Pancreas (tissue), 10 donors: ENCODE results near the gene TICRR. TPM values are rescaled to one million over a fixed set of nuclear protein-coding genes. Genes with fewer than 3 reads are reported as not detected.
"Not testable (repeated sequence)": the region's sequence is repeated elsewhere in the genome, so short reads cannot be mapped to it uniquely, and the experiment has no call there.

Experiments
- ATAC-seq, 4 donors: fragments of 200-7000 bp; cut with Tn5 transposase; one replicate each; pipeline versions ENCODE4 v1.8.0 to v1.9.1; 2020; ENCODE audit warnings: mild to moderate bottlenecking in 4 of 4, moderate library complexity in 4 of 4
- DNase-seq, 6 donors: peaks; one replicate each; pipeline ENCODE4 v3.0.0-alpha.2; 2020
- FAIRE-seq: peaks from 2 replicates; lab custom pipeline; 2012; peaks lifted over from hg19 to GRCh38; lab: Jason Lieb, UNC
- H3K27ac ChIP-seq, 4 donors: fragments of 200-600 bp; sonication (generic); 1 replicate in 3 of 4; 2 replicates in 1 of 4; pipeline versions ENCODE4 v1.5.0 to v1.8.0; 2020
- H3K27me3 ChIP-seq, 4 donors: fragments of 200-600 bp; one replicate each; pipeline ENCODE4 v1.8.0; 2021
- H3K36me3 ChIP-seq, 3 donors: fragments of 200-600 bp; sonication (generic) in 1 of 3; one replicate each; pipeline versions ENCODE4 v1.5.0 to v1.8.0; 2020 to 2021
- H3K4me1 ChIP-seq, 3 donors: fragments of 200-600 bp; one replicate each; pipeline ENCODE4 v1.8.0; 2021
- H3K4me3 ChIP-seq, 4 donors: fragments of 200-600 bp; sonication (generic) in 2 of 4; one replicate each; pipeline versions ENCODE4 v1.5.0 to v1.8.0; 2020 to 2021
- H3K9me3 ChIP-seq, 4 donors: fragments of 200-600 bp; one replicate each; pipeline ENCODE4 v1.8.0; 2021
- CTCF ChIP-seq, 4 donors: fragments of 200-600 bp; sonication (generic) in 3 of 4; IDR thresholded peaks; one replicate each; pipeline versions ENCODE4 v1.5.0 to v1.8.0; 2021; ENCODE audit warnings: antibody characterized with exemption in 4 of 4
- WGBS, 2 donors: extraction: QIAGEN DNeasy Blood & Tissue Kit; methylation state at CpG; one replicate each; pipeline ENCODE4 v1.1.7; 2013; 5-methylcytosine and 5-hydroxymethylcytosine counted together
- intact Hi-C, 3 donors: fragments of 100-400 bp; cut with DNase I; formaldehyde crosslinking; loops; one replicate each; pipeline versions ENCODE4 v1.11.1 to v1.14.2; 2022
- polyA plus RNA-seq, 2 donors: library from polyadenylated mRNA; stranded (reverse); fragments of 200-250 nt; gene quantifications; one replicate each; pipeline ENCODE4 v1.2.3, GENCODE V29; 2013
- total RNA-seq, 6 donors: library from RNA; stranded (reverse); fragmentation: NEBNext Ultra II Directional in 4 of 6; extraction: Animal tissue kit (Norgen Biotek cat#: 25700) in 4 of 6; gene quantifications; one replicate each; pipeline versions ENCODE4 v1.2.1 to v1.2.4, GENCODE V29; 2021 to 2023
- donor health status: healthy with polysubstance abuse.
- donor health status: DM: no; HTN: no; CAD: no; lungs with moderate emphysema.
- donor health status: DM: no; HTN: no; CAD: no.
- donor health status: control.
- donor health status: control.
- donor health status: Bipolar disorder and iron deficiency.
- donor health status: DM: yes; HTN: yes; CAD: no.
- donor health status: DM: no; HTN: no; CAD: no.
- donor health status: DM: no; HTN: no; CAD: no.
- donor health status: DM: yes; HTN: yes; CAD: no.

The TICRR gene
- total and polyA plus RNA-seq, 8 donors, result 0.03 to 0.18 (median 0.13) TPM; not detected in 3

- Histone ChIP-seq H3K36me3 (no peaks in the 10 kb centered on the region), H3K27ac (no peak overlapping the region), H3K27me3 (no peaks in the 10 kb centered on the region), H3K4me3 (no peak overlapping the region), H3K9me3 (no peaks in the 10 kb centered on the region), H3K4me1 (peaks cover 0 to 5% (median 0%) of the 10 kb centered on the region in 3 donors)
- ATAC-seq (no peak), DNase-seq (no peak), FAIRE-seq (no peak)
- 76 to 83% methylated on average over 3 of the region's 3 CpGs for WGBS, 2 donors
- intact Hi-C loops, result no loop called here
- no peak for TF ChIP-seq CTCF (IDR thresholded peaks at IDR 0.05)
Measured at GRCh38 chr15:89577776-89578115, 2.5 kb downstream of the TICRR start.

GRCh38 chr15:89578146-89578545 lies 2.9 kb downstream of the TICRR start:
- H3K36me3 ChIP-seq, result no peaks in the 10 kb centered on the region
- no peak for DNase-seq
- no peaks in the 10 kb centered on the region for H3K9me3 ChIP-seq
- ATAC-seq, result no peak
- intact Hi-C loops, result no loop called here
- no peak overlapping the region for H3K4me3 ChIP-seq
- FAIRE-seq, result no peak
- no peak overlapping the region for H3K27ac ChIP-seq
- TF ChIP-seq CTCF (IDR thresholded peaks at IDR 0.05), result no peak
- H3K4me1 ChIP-seq, result peaks cover 0 to 5% (median 0%) of the 10 kb centered on the region in 3 donors
- H3K27me3 ChIP-seq, result no peaks in the 10 kb centered on the region
- 78 to 85% methylated on average over 2 of the region's 2 CpGs for WGBS, 2 donors

GRCh38 chr15:89580747-89581146 lies 5.5 kb downstream of the TICRR start:
- H3K4me1 ChIP-seq, H3K4me3 ChIP-seq, H3K27ac ChIP-seq, H3K27me3 ChIP-seq, FAIRE-seq, ATAC-seq, intact Hi-C loops, H3K9me3 ChIP-seq, DNase-seq, H3K36me3 ChIP-seq: not testable (repeated sequence)
- WGBS, 2 donors, result 90 to 100% methylated on average over 2 of the region's 2 CpGs

- Histone ChIP-seq H3K4me1 (no peaks in the 10 kb centered on the region), H3K36me3 (no peaks in the 10 kb centered on the region), H3K9me3 (no peaks in the 10 kb centered on the region), H3K27me3 (no peaks in the 10 kb centered on the region), H3K4me3 (no peak overlapping the region), H3K27ac (no peak overlapping the region)
- no peak for DNase-seq
- WGBS, 2 donors, result 95 to 97% methylated on average over 2 of the region's 2 CpGs
- intact Hi-C loops, result no loop called here
- no peak for FAIRE-seq
- no peak for ATAC-seq
- TF ChIP-seq CTCF (IDR thresholded peaks at IDR 0.05), result no peak
Measured at GRCh38 chr15:89586651-89587050, 11.4 kb downstream of the TICRR start.

GRCh38 chr15:89587955-89588354 lies 12.7 kb downstream of the TICRR start:
- intact Hi-C loops, result no loop called here
- FAIRE-seq, result no peak
- ATAC-seq, result no peak
- Histone ChIP-seq H3K27me3 (no peaks in the 10 kb centered on the region), H3K9me3 (no peaks in the 10 kb centered on the region), H3K4me3 (no peak overlapping the region), H3K4me1 (no peaks in the 10 kb centered on the region), H3K36me3 (no peaks in the 10 kb centered on the region), H3K27ac (no peak overlapping the region)
- WGBS, 2 donors, result 87% methylated on average over 4 of the region's 4 CpGs
- DNase-seq, result no peak
- TF ChIP-seq CTCF (IDR thresholded peaks at IDR 0.05), result no peak

- 67 to 68% methylated on average over 5 of the region's 5 CpGs for WGBS, 2 donors
- H3K36me3 ChIP-seq, result no peaks in the 10 kb centered on the region
- no peak for TF ChIP-seq CTCF (IDR thresholded peaks at IDR 0.05)
- no peak overlapping the region for H3K27ac ChIP-seq
- intact Hi-C loops, result no loop called here
- H3K9me3 ChIP-seq, result no peaks in the 10 kb centered on the region
- no peak for ATAC-seq
- H3K27me3 ChIP-seq, result no peaks in the 10 kb centered on the region
- no peak for DNase-seq
- H3K4me1 ChIP-seq, result no peaks in the 10 kb centered on the region
- no peak overlapping the region for H3K4me3 ChIP-seq
- no peak for FAIRE-seq
Measured at GRCh38 chr15:89591834-89592233, 16.6 kb downstream of the TICRR start.
